Right renal pelvis (tissue), 4 donors: ENCODE measurements around the gene UBL3. TPM values are rescaled to one million over a fixed set of nuclear protein-coding genes. Genes with fewer than 3 reads are reported as not detected.

Experiments
- DNase-seq, 4 donors: peaks; one replicate each; pipeline ENCODE4 v3.0.0-alpha.2; 2013; ENCODE audit warnings: low read depth in 4 of 4, low spot score in 3 of 4, missing footprints in 1 of 4
- polyA plus RNA-seq, 4 donors: library from polyadenylated mRNA; unstranded; fragments of 120-200 nt; gene quantifications; one replicate each; pipeline ENCODE4 v1.2.1, GENCODE V29; 2013; ENCODE audit not compliant: insufficient read length in 4 of 4

The UBL3 gene
- polyA plus RNA-seq, 4 donors: 44.3 to 56.7 (median 56.2) TPM

DNA sequence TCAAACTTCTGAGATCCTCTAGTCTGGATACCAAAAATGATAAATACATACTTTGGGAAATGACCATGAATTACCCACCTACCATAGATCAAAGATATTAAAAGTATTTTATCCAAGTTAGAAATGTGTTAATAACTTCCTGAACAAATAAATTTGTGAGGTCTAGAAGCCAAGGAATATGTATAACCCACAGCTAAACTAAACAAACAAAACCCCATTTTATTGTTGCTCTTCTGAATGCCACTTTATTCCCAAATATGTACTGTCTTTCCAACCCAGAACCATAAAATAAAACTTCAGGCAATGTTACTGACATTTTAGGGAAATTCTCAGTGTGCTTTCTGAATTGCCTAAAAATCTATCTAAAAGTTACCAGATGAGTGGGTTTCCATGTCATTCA is 35.1 kb downstream of the UBL3 start:
- no peak for DNase-seq

DNA sequence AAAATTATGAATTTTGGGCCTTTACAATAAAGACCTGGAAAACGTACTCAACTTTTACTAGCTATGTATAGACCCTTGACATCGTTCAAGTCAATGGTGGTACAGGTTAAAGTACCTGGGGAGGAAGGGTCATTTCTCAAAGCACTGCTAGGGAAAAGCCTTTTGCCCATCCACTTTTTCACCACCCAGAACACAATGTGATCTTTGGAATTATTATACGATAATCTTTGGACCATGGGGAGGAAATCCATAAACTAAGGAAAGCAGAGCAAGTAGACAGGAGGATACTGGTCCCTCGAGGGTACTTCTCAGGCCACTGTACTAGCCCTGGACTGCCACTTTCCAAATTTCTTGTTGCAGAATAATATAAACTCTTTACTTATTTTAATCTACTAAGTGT is 39.5 kb downstream of the UBL3 start:
- no peak for DNase-seq

DNA sequence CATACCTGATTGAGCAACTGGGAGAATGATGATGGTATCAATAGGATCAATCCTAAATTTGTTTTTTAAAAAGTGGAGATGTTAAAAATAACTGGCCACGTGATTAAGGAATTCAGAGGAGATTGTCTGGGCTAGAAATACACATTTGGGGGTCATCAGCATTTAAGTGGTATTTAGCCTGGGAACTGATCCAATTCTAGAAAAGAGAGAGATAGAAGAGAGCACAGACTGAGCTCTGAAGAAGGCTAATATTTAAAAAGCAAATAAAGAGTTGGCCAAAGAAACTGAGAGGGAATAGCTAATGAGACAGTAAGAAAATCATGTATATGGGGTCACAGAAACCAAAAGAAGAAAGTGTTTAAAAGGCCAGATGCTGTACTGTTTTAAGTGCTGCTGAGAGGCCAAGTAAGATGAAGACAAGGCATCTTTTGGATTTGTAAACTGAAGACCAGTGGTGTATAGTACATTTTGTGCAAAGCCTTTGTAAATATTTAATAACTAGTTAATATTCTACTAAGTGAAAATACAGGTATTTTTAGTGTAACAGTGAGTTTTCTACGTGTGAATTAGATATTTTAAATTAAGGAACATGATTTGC is 40.2 kb downstream of the UBL3 start:
- no peak for DNase-seq

DNA sequence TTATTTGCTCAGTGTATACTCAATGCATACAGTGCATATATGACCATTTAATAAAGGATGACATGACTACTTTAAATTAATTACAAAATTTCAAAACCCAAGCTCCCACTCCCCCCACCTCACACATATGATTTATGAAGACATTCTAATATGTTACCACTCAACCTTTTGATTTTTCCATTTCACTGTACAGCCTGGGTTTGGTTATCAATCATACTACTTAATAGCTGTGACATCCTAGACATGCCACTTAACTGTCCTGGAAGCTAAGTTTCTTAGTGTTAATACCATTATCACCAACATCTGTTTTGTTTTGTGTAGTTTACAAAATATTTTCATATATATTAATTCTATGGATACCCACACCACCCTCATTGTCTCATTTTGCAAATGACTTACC is 42.2 kb downstream of the UBL3 start:
- DNase-seq: no peak

DNA sequence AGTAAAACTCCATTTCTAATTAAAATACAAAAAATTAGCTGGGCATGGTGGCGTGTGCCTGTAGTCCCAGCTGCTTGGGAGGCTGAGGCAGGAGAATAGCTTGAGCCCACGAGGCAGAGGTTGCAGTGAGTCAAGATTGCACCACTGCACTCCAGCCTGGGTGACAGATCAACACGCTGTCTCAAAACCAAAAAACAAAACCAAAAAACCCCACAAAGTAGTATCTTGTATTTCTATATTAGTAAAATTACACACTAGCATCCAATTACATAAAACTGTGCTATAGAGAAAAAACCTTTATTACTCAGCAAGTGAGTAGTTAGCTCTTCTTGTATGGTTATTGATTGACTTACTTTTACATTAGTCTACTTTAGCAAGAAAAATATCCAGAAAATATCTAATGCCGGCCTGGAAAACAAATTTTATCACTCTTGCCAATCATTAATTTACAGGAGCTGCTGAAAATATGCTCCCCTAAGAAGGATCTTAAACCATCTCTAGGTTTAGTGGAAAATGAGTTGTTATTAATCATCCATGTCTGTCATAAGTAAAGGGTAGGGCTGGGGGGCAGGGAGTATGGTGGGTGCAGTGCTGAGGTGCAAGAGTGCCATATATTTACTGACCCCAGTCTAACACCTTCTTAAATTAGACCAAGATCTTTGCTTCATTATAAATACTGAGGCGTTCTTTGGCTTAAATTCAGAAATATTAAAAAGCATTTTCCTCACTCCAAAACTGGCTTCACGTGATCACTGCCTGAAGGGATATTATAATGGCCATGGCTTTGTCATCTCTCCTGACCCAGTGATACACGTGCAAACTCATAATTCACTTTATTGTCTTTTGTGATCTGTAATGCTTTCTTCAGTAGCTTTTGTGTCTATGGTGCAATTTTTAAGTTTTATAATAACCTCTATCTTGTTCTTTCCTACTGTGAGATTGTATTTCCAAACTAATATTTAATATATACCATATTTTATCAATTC is 44.1 kb downstream of the UBL3 start:
- no peak for DNase-seq

DNA sequence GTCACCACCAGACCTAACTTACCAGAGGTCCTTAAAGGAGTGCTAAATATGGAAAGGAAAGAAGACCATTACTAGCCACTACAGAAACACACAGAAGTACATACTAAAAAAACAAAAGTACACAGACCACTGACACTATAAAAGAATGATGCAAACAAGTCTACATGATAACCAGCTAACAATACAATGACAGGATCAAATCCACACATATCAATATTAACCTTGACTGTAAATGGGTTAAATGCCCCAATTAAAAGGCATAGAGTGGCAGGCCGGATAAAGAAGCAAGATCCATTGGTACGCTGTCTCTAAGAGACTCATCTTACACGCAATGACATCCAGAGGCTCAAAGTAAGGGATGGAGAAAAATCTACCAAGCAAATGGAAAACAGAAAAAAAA is 47.2 kb downstream of the UBL3 start:
- DNase-seq: no peak

DNA sequence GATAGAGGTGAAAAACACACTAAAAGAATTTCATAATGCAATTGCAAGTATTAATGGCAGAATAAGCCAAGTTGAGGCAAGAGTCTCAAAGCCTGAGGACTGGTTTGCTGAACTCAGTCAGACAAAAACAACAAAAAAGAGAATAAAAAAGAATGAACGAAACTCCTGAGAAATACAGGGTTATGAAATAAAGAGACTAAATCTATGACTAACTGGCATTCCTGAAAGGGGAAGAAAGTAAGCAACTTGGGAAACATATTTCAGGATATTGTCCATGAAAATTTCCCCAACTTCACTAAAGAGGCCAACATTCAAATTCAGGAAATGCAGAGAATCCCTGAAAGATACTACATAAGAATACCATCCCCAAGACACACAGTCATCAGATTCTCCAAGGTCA is 47.8 kb downstream of the UBL3 start:
- DNase-seq: no peak

DNA sequence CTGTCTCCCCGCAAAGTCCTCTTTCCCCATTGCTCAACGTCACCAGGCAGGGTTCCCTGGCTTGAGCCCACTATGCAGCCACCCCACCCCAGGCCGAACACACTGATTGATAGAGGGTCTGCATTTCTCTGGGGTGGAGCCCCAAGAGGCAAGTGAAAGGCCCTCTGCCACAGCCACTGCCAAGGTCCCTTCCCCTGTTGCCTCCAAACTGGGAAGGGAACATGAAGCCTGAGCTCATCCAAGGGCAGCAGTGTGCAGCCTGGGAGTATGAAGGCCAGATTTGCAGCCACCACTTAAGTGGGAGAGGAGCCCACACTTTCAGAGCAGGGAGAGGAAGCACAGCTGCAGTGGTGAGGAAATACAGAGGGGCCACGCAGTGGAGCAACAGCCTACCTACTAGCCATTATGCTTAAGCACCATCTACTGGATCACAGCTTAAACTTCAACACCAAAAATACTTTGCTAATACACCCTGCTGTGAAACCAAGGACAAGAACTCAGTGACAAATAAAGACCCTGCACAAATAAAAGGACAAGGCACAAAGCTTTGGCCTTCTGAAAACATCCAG is 48.6 kb downstream of the UBL3 start:
- no peak for DNase-seq

DNA sequence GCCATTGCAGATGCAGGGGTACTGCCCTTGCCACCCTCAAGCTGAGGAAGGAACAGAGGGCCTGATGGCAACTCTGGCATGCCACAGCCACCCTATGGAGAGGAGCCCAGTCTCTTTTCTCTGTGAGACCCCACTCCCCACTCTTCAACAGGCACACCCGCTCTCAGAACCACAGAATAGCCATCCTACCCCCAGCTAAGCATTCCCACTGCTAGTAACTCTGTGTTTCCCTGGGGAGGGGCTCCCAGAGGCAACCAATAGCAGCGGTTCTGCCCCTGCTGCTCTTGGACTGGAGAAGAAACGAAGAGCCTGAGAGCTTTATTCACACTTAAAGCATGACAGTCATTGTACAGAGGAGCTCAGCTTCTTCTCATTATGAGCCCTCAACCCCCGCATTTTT is 49.3 kb downstream of the UBL3 start:
- no peak for DNase-seq

DNA sequence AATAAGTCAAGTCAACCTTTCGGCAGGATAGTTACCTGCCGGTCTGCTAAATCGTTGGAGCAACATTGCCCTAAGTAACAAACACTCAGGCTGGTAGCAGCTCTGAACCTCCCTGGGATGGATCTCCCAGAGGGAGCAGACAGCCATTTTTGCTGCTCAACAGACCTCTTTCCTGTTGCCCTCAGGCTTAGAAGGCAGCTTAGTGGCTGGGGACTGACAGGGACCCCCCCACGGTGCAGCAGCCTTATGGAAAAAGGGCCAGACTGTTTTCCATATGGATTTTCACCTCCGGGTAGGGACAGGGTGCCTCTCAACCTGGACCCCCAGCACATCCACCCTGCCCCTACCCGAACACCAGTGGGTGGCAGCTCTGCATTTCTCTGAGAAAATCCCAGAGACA is 49.7 kb downstream of the UBL3 start:
- DNase-seq: no peak

DNA sequence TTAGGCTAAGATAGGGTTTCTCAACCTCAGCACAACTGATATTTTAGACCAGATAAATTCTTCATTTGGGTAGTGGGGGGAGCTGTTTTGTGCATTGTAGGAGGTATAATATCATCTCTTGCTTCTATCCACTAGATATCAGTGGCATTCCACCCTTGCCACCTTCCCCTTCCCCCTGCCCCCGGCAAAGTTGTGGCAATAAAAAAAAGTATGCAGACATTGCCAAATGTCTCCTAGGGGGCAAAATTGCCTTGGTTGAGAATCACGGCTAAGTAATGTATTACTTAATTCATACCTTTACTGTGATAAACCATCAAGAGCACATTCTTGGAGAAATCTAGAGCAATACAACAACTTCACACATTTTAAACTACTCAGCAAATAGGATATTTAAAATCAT is 51.4 kb downstream of the UBL3 start:
- no peak for DNase-seq

DNA sequence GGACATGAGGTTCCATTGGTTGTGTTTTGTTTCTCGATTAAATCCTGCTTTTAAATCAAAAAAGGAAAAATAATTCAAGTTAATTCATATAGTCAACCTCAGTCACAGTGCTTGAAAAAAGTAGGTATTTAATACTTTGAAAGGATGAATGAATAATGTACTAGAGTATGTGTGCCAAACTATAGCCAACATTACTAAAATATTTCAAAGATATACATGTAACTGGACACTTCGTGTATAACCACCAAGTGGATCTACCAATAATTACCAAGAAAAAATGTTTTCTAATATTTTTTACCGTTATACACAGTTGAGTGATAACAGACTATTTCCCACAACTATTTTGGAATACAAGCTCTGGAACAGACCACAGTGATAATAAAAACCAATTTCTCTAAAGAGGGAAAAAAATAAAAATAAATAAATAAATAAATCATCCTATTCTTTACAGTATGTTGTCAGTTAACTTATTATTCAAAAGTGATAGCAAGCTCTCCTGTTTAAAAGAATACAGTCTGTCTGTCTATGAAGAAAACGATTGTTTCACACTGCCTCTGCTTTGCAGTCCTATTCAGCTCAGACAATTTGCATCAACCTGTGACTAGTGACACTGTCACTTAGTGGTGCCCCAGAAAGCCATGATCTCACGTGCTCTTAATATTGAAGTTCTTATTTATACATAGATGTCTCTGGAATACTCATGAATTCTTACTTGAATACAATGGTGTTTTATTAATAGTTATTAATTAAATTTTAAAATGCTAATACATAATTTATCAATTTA is 58.2 kb downstream of the UBL3 start:
- DNase-seq: no peak

DNA sequence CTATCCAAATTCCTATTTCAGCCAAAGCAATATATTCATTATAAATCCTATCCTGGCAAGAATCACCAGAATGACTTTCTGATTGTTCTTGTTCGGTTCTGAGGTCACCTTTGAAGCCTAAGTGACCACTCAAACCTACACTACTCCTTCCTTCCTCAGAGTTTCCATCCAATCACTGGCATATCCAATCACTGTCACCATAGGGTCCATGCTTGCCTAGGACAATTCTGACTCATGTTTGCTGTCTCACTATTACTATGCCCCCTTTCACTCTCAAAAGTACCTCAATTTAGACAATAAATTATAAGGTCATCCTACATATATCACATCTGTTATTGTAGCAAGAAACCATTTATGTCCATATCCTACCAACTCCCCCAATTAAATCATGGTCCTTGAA is 58.9 kb downstream of the UBL3 start:
- no peak for DNase-seq

DNA sequence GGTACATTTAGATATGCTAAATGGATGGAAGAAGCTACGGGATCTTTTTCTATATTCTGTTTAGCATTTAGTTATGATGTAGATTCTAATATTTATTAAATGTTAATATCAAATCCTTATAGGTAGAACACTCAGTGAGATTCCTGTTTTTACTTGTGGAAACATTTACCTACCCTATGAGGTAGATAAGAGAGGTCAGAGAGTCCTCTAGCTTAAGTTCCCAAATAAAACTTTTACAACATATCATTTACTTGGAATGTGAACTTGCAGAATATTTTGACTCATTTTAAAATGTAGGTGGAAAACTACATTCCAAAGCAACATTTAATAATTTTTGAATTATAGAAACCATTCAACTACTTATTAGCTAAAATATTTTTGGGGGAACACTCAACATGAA is 63.7 kb downstream of the UBL3 start:
- DNase-seq: no peak

DNA sequence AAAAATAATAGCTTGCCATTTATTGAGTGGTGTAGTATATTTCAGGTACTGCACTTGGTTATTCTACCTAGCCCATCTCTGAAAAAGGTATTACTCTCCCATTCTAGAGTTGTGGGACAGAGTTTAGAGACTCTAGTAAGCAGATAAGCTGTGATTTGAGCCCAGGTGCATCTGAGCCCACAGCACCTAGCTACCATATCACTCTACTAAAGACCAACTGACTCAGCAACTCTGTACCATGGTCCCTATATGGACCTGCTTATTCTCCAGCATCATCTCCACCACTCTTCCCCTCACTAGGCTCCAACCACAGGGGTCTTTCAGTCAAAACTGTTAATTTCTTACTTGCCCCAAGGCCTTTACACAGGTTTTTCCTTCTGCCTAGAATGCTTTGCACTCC is 64.4 kb downstream of the UBL3 start:
- no peak for DNase-seq

DNA sequence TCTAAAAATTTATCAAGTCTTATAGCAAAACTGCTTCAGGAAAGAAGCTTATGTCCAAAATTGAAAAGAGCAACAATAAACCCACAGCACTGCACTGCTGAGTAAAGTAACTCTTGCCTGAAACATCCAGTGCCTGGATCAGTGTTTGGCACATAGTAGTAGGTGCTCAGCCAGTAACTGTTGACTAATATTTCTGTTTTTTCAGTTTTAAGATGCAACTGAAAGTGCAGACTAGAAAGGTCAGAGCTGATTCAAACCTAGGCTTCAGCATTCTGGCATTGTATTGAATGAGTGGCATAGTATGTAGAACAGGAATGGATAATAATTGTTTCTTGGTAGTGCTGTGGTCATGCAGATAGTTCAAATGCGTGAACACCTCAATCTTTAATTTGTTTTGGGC is 67.6 kb downstream of the UBL3 start:
- DNase-seq: no peak

DNA sequence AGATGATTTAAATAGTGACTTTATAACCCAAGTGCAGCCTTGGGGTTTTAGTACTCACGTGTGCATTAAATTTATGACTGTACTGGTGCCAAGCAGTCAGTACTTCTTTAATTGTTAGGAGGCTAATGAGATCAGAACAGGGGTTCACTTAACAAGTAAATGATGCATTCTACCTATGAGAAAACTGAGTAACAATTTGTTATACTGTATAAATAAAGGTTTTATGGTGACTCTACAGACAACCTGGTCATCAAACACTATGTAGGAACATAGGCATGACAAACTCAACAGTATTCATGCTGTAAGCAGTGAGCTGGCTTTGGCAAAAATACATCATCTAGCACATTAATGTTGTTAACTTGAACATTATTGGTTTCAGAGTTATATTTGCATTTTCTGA is 75.6 kb downstream of the UBL3 start:
- DNase-seq: no peak

DNA sequence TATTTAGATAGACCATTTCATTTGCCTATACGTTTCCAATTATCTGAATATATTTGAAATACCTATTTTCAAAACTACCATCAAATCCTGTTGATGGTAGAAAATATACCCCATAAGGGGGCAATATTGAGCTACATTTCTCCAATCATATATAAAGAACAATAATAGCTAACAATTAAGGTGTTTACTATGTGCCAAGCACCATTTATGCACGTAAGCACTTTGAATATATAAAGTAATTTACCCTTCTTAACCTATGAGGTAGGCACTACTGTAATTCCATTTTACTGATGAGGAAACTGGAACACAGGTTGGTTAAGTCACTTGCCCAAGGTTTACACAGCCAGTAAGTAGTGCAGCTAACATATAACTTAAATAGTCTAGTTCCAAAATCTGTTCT is 79.2 kb downstream of the UBL3 start:
- DNase-seq: no peak

DNA sequence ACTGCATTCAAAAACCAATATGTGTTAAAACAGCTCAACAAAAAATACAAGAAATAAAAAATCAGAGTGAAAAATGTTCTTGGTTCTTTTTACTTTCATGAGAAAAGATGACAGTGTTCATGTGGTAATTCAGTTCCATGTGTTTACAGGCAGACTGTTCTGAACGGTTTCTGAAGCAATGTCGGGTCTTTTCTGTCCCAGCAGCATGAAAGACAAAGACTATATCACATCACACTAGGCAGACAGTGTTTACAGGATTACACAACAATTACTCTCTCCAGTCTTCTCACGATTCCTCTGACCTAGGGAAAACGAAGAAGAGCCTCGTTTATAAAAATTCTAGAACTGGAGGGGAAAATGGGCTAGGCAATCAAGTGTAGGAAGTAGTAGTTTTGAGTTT is 83.4 kb downstream of the UBL3 start:
- no peak for DNase-seq

DNA sequence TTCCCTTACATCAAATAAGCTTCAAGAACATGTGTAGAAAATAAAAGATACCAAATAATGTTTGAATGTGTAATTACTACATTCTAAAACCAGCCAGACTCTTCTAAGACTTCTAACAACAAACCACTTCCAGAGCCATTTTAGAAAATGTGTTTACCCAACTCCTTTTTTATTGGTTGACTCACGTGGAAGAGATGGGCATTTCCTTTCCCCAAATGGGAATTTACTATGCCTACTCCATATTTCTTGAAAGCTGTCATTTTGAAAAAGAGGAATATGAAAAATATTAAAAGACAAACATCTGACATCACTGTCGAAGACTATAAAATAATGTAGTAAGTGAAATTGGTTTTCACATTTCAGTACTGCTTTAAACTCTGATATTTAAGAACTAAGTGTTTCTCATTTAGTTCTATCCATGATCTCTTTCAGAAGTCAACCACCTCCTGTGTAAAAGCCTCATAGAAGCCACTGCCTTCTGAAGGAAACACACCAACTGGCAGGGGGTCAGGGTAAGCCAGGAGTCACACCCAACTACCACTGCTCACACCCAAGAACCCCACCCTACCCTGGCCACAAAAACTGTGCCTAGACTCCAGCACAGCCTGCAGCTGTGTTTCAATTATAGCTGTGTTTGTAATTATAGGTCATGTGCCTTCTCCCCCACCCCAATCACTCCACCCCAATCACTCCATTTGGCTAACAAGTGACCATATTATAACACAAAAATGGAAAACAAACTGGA is 86.8 kb downstream of the UBL3 start:
- DNase-seq: no peak
